H9 (cell line): ENCODE data around the gene LCNL1. TPM values are rescaled to one million over a fixed set of nuclear protein-coding genes. Genes with fewer than 3 reads are reported as not detected.

Experiments used
- DNase-seq: peaks from one replicate; pipeline ENCODE4 v3.0.0-alpha.2; 2017
- H2AFZ ChIP-seq: one replicate; pipeline ENCODE4 v1.6.1; 2013; ENCODE audit warnings: mild to moderate bottlenecking, low read length, control low read depth, moderate library complexity
- H2AK5ac ChIP-seq: 2 replicates; pipeline ENCODE4 v1.6.1; 2013; ENCODE audit warnings: low read length, control low read depth, mixed read lengths; ENCODE audit not compliant: insufficient read length
- H2BK120ac ChIP-seq: one replicate; pipeline ENCODE4 v1.6.1; 2013; ENCODE audit warnings: low read depth, mild to moderate bottlenecking, low read length, control low read depth, inconsistent platforms; ENCODE audit not compliant: poor library complexity, severe bottlenecking
- H2BK12ac ChIP-seq: 2 replicates; pipeline ENCODE4 v1.6.1; 2013; ENCODE audit warnings: low read length, control low read depth, mixed read lengths, low read depth; ENCODE audit not compliant: insufficient read length
- H2BK15ac ChIP-seq: 2 replicates; pipeline ENCODE4 v1.6.1; 2013; ENCODE audit warnings: low read depth, low read length, control low read depth
- H2BK20ac ChIP-seq: one replicate; pipeline ENCODE4 v1.6.1; 2013; ENCODE audit warnings: low read depth, mild to moderate bottlenecking, low read length, control low read depth, inconsistent platforms; ENCODE audit not compliant: poor library complexity, severe bottlenecking
- H2BK5ac ChIP-seq: 2 replicates; pipeline ENCODE4 v1.6.1; 2013; ENCODE audit warnings: low read length, control low read depth, mixed read lengths; ENCODE audit not compliant: insufficient read length
- H3K14ac ChIP-seq: 2 replicates; pipeline ENCODE4 v1.6.1; 2013; ENCODE audit warnings: low read length, control low read depth; ENCODE audit not compliant: insufficient read depth
- H3K18ac ChIP-seq: 2 replicates; pipeline ENCODE4 v1.6.1; 2013; ENCODE audit warnings: low read depth, mild to moderate bottlenecking, mixed read lengths, low read length, control low read depth; ENCODE audit not compliant: insufficient read length
- H3K23ac ChIP-seq: 2 replicates; pipeline ENCODE4 v1.6.1; 2013; ENCODE audit warnings: low read length, control low read depth, mixed read lengths, low read depth; ENCODE audit not compliant: insufficient read length
- H3K23me2 ChIP-seq: 2 replicates; pipeline ENCODE4 v1.6.1; 2013; ENCODE audit warnings: low read depth, mild to moderate bottlenecking, mixed read lengths, low read length, control low read depth; ENCODE audit not compliant: insufficient read length, poor library complexity, severe bottlenecking
- H3K27ac ChIP-seq: 2 replicates; pipeline ENCODE4 v1.5.1; 2013; ENCODE audit warnings: low read length, control low read depth, mixed read lengths, low read depth; ENCODE audit not compliant: insufficient read length
- H3K27me3 ChIP-seq: 2 replicates; pipeline ENCODE4 v1.6.1; 2013; ENCODE audit warnings: low read length, control low read depth, inconsistent platforms; ENCODE audit not compliant: insufficient read depth
- H3K4ac ChIP-seq: 2 replicates; pipeline ENCODE4 v1.6.1; 2013; ENCODE audit warnings: low read depth, mild to moderate bottlenecking, control low read depth, inconsistent platforms, low read length, moderate library complexity
- H3K4me1 ChIP-seq: 2 replicates; pipeline ENCODE4 v1.6.1; 2013; ENCODE audit warnings: low read length, control low read depth, inconsistent platforms; ENCODE audit not compliant: insufficient read depth
- H3K4me2 ChIP-seq: 2 replicates; pipeline ENCODE4 v1.6.1; 2013; ENCODE audit warnings: low read length, control low read depth, mixed read lengths; ENCODE audit not compliant: insufficient read length, insufficient read depth
- H3K56ac ChIP-seq: 2 replicates; pipeline ENCODE4 v1.6.1; 2013; ENCODE audit warnings: low read depth, mild to moderate bottlenecking, mixed read lengths, low read length, control low read depth; ENCODE audit not compliant: insufficient read length
- H3K79me1 ChIP-seq: 2 replicates; pipeline ENCODE4 v1.6.1; 2013; ENCODE audit warnings: low read depth, mild to moderate bottlenecking, moderate library complexity, low read length, control low read depth, inconsistent platforms; ENCODE audit not compliant: insufficient read depth, poor library complexity, severe bottlenecking
- H3K79me2 ChIP-seq: 2 replicates; pipeline ENCODE4 v1.6.1; 2013; ENCODE audit warnings: low read length, control low read depth, inconsistent platforms; ENCODE audit not compliant: insufficient read depth
- H3K9ac ChIP-seq: 2 replicates; pipeline ENCODE4 v1.6.1; 2013; ENCODE audit warnings: low read length, control low read depth, mixed read lengths; ENCODE audit not compliant: insufficient read length; ENCODE audit errors: extremely low read depth
- H3K9me3 ChIP-seq: one replicate; pipeline ENCODE4 v1.6.1; 2013; ENCODE audit warnings: low read depth, low read length, inconsistent platforms; ENCODE audit not compliant: control insufficient read depth
- H3T11ph ChIP-seq: one replicate; pipeline ENCODE4 v1.6.1; 2013; ENCODE audit warnings: mild to moderate bottlenecking, low read length, control low read depth, inconsistent platforms
- H4K20me1 ChIP-seq: one replicate; pipeline ENCODE4 v1.6.1; 2013; ENCODE audit not compliant: control insufficient read depth, insufficient read length, insufficient read depth
- H4K5ac ChIP-seq: 2 replicates; pipeline ENCODE4 v1.6.1; 2013; ENCODE audit warnings: low read depth, mild to moderate bottlenecking, mixed read lengths, low read length, control low read depth; ENCODE audit not compliant: insufficient read length
- H4K8ac ChIP-seq: replicated peaks from 2 replicates; pipeline ENCODE4 v1.6.1; 2013; ENCODE audit warnings: low read length, control low read depth, mixed read lengths, low read depth; ENCODE audit not compliant: insufficient read length
- H4K91ac ChIP-seq: 2 replicates; pipeline ENCODE4 v1.6.1; 2013; ENCODE audit warnings: low read depth, mild to moderate bottlenecking, moderate library complexity, mixed read lengths, low read length, control low read depth; ENCODE audit not compliant: insufficient read length
- H3K27ac Mint-ChIP-seq, 3 experiments: 2 replicates in 2 of 3; 3 replicates in 1 of 3; pipeline ENCODE4 v1.8.0; 2020 to 2021; ENCODE audit warnings: mixed read lengths in 3 of 3, mild to moderate bottlenecking in 1 of 3, moderate library complexity in 1 of 3
- H3K27me3 Mint-ChIP-seq: 2 replicates; pipeline ENCODE4 v1.8.0; 2021; ENCODE audit warnings: low read depth, mild to moderate bottlenecking, moderate library complexity, mixed read lengths
- H3K36me3 Mint-ChIP-seq, 3 experiments: 2 replicates in 2 of 3; 3 replicates in 1 of 3; pipeline ENCODE4 v1.8.0; 2020 to 2021; ENCODE audit warnings: low read depth in 3 of 3, mixed read lengths in 3 of 3; ENCODE audit not compliant: insufficient read depth in 1 of 3
- H3K4me1 Mint-ChIP-seq, 2 experiments: 2 replicates each; pipeline ENCODE4 v1.8.0; 2020; ENCODE audit warnings: mixed read lengths in 2 of 2
- H3K4me3 Mint-ChIP-seq, 2 experiments: 2 replicates in 1 of 2; 3 replicates in 1 of 2; pipeline ENCODE4 v1.8.0; 2020 to 2021; ENCODE audit warnings: mild to moderate bottlenecking in 2 of 2, mixed read lengths in 2 of 2, moderate library complexity in 1 of 2
- H3K9me3 Mint-ChIP-seq, 2 experiments: 2 replicates in 1 of 2; 3 replicates in 1 of 2; pipeline ENCODE4 v1.8.0; 2020; ENCODE audit warnings: mild to moderate bottlenecking in 2 of 2, mixed read lengths in 2 of 2, moderate library complexity in 1 of 2
- WGBS: extraction: QIAGEN DNeasy Blood & Tissue Kit; methylation state at CpG from one replicate; pipeline ENCODE4 v1.1.7; 2013; ENCODE audit warnings: missing lambda C conversion rate, low lambda C conversion rate, mixed read lengths; ENCODE audit not compliant: insufficient read length; ENCODE audit errors: extremely low coverage; 5-methylcytosine and 5-hydroxymethylcytosine counted together
- total RNA-seq: library from RNA; stranded (reverse); gene quantifications from 2 replicates; pipeline ENCODE4 v1.2.1, GENCODE V29; 2021
- TF ChIP-seq, protein P1 (sequence below): fragments of 200-600 bp; sonication (generic); conservative IDR thresholded peaks from 3 replicates; pipeline ENCODE4 v1.8.0; 2021; ENCODE audit warnings: antibody characterized with exemption, mild to moderate bottlenecking

The LCNL1 gene
- total RNA-seq, 1 experiment from 2014 or later, result 0.20 TPM

DNA sequence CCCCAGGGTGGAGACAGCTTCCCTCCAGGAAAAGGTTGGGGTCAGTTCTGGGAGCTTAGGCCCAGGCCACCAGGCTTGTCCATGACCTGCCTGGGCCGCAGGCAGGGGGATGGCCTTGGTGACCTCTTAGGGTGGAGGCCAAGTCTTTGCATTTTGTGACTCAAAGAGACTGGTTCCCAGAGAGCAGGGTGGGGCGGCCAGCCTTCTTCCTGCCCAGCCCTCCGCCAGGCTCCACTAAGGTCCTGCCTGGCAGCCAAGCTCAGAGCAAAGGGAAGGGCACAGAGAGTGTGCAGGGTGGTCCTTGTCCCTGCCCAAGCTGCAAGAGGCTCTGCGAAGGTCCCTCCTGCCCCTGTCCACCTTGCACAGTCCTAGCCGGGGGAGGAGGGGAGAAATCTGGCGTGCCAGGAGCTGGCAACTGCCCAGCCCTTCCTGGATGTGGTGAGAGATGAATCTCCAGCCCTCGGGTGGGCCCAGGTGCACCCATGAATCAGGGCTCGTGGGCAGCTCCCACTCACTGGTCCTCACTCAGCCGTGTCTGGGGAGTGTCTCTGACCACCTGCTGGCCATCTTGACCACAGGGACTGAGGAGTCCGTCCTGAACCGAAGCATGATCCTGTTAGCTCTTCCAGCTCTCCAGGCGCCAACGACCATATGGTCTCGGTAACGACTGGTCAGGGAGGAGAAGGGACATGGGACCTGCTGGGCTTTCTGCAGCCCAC, 7.8 kb upstream of the LCNL1 start:
- H4K20me1 ChIP-seq, result no peaks in the 10 kb centered on the region
- H3T11ph ChIP-seq, result no peak overlapping the region
- DNase-seq, result no peak
- H3K4ac ChIP-seq, result no peak overlapping the region
- H3K27ac ChIP-seq, result no peak overlapping the region
- no peaks in the 10 kb centered on the region for H3K79me1 ChIP-seq
- H3K23me2 ChIP-seq, result peaks cover 9% of the 10 kb centered on the region
- Mint-ChIP-seq H3K27me3 (peaks cover 6% of the 10 kb centered on the region), H3K27ac (no peak overlapping the region), H3K36me3 (no peaks in the 10 kb centered on the region), H3K4me3 (peak overlapping the region in 1 of 2 experiments; percentile 63; a peak in 2 of 5 replicates), H3K4me1 (peaks cover 2 to 9% of the 10 kb centered on the region in 2 experiments), H3K9me3 (no peaks in the 10 kb centered on the region)
- no peak overlapping the region for H2BK12ac ChIP-seq
- no peaks in the 10 kb centered on the region for H3K9me3 ChIP-seq
- no peak overlapping the region for H2BK120ac ChIP-seq
- no peak overlapping the region for H2BK5ac ChIP-seq
- H3K56ac ChIP-seq, result no peak overlapping the region
- no peak overlapping the region for H4K91ac ChIP-seq
- no peak overlapping the region for H2AK5ac ChIP-seq
- TF ChIP-seq, protein P1, sequence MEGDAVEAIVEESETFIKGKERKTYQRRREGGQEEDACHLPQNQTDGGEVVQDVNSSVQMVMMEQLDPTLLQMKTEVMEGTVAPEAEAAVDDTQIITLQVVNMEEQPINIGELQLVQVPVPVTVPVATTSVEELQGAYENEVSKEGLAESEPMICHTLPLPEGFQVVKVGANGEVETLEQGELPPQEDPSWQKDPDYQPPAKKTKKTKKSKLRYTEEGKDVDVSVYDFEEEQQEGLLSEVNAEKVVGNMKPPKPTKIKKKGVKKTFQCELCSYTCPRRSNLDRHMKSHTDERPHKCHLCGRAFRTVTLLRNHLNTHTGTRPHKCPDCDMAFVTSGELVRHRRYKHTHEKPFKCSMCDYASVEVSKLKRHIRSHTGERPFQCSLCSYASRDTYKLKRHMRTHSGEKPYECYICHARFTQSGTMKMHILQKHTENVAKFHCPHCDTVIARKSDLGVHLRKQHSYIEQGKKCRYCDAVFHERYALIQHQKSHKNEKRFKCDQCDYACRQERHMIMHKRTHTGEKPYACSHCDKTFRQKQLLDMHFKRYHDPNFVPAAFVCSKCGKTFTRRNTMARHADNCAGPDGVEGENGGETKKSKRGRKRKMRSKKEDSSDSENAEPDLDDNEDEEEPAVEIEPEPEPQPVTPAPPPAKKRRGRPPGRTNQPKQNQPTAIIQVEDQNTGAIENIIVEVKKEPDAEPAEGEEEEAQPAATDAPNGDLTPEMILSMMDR, result no peak
- H3K4me2 ChIP-seq, result no peak overlapping the region
- H4K8ac ChIP-seq, result no peak overlapping the region
- H3K14ac ChIP-seq, result no peak overlapping the region
- no peak overlapping the region for H3K18ac ChIP-seq
- no peak overlapping the region for H2BK15ac ChIP-seq
- H2AFZ ChIP-seq, result no peak overlapping the region
- no peaks in the 10 kb centered on the region for H3K79me2 ChIP-seq
- no peak overlapping the region for H3K9ac ChIP-seq
- no peak overlapping the region for H2BK20ac ChIP-seq
- H3K23ac ChIP-seq, result no peak overlapping the region
- H3K4me1 ChIP-seq, result no peaks in the 10 kb centered on the region; the same call in 1 of the 2 replicates
- no peaks in the 10 kb centered on the region for H3K27me3 ChIP-seq
- no CpG with 5 or more reads among the region's 15 CpGs for WGBS
- H4K5ac ChIP-seq, result no peak overlapping the region
